WERI-Rb-1 (cell line): Measurements from ENCODE around the gene RFESD.

Experiments used
- DNase-seq: peaks from one replicate; pipeline ENCODE4 v3.0.0-alpha.2; 2020
- H3K27ac ChIP-seq: fragments of 250-450 bp; sonication (Bioruptor Pico); 2 replicates; pipeline ENCODE4 v1.5.1; 2020; ENCODE audit warnings: mild to moderate bottlenecking, moderate library complexity
- H3K27me3 ChIP-seq: fragments of 250-450 bp; sonication (Bioruptor Pico); 2 replicates; pipeline ENCODE4 v1.5.1; 2021; ENCODE audit warnings: mild to moderate bottlenecking, low read depth, moderate library complexity; ENCODE audit not compliant: insufficient read depth, severe bottlenecking
- H3K36me3 ChIP-seq: fragments of 250-450 bp; sonication (Bioruptor Pico); 2 replicates; pipeline ENCODE4 v1.5.1; 2020; ENCODE audit warnings: mild to moderate bottlenecking, moderate library complexity
- H3K4me3 ChIP-seq: 2 replicates; pipeline ENCODE4 v1.5.1; 2011; ENCODE audit warnings: low read depth, mild to moderate bottlenecking, control low read depth, low read length
- H3K9me3 ChIP-seq: fragments of 250-450 bp; sonication (Bioruptor Pico); 2 replicates; pipeline ENCODE4 v1.5.1; 2021; ENCODE audit warnings: mild to moderate bottlenecking, moderate library complexity; ENCODE audit not compliant: severe bottlenecking
- TF ChIP-seq, protein P1 (sequence below): IDR thresholded peaks from 2 replicates; pipeline ENCODE4 v1.5.1; 2011; ENCODE audit warnings: low read depth, mild to moderate bottlenecking, control low read depth, inconsistent platforms, low read length

The RFESD gene

DNA sequence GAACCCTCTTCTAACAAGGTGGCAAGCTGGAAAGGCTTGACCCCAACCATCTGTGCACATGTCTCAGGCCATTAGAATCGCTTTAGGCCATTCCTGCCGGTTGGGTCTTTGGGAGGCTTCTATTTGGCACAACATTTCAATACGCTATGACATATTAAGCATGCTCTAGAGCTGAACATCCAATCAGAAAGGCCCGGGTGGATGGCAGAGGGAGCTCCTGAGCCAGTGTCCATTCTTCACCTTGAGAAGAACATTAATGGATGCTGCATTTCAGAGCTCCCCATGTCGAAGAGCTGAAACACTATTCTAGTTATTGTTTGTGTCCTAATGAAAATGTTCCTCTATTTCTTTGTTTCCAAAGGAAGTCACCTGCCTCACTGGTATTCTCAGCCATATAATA lies 23.4 kb downstream of the RFESD start:
- no peak for DNase-seq
- H3K4me3 ChIP-seq = no peak overlapping the region
- TF ChIP-seq, protein P1, sequence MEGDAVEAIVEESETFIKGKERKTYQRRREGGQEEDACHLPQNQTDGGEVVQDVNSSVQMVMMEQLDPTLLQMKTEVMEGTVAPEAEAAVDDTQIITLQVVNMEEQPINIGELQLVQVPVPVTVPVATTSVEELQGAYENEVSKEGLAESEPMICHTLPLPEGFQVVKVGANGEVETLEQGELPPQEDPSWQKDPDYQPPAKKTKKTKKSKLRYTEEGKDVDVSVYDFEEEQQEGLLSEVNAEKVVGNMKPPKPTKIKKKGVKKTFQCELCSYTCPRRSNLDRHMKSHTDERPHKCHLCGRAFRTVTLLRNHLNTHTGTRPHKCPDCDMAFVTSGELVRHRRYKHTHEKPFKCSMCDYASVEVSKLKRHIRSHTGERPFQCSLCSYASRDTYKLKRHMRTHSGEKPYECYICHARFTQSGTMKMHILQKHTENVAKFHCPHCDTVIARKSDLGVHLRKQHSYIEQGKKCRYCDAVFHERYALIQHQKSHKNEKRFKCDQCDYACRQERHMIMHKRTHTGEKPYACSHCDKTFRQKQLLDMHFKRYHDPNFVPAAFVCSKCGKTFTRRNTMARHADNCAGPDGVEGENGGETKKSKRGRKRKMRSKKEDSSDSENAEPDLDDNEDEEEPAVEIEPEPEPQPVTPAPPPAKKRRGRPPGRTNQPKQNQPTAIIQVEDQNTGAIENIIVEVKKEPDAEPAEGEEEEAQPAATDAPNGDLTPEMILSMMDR = no peak
- H3K36me3 ChIP-seq = no peaks in the 10 kb centered on the region
- H3K27me3 ChIP-seq = no peaks in the 10 kb centered on the region
- no peaks in the 10 kb centered on the region for H3K9me3 ChIP-seq
- H3K27ac ChIP-seq = no peak overlapping the region

DNA sequence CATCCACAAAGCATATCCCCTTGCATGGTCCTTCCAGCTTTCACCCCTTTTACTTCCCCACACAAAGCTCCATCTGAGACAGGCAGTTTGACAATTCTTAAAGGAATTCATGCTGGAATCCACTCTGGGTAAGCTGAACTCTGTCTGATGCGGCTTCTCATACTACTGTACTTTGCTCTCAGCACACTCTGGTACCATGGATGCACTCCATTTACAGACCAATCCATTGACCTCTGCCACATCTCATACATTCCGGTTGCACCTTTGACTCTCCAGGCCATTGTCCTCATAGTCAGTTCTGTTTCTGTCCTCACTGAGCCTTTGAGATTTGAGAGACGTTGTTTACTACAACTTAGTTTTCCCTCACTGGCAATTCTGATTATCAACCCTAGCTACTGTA lies 24.0 kb downstream of the RFESD start:
- no peaks in the 10 kb centered on the region for H3K27me3 ChIP-seq
- DNase-seq = no peak
- TF ChIP-seq, protein P1 = no peak
- no peaks in the 10 kb centered on the region for H3K36me3 ChIP-seq
- no peak overlapping the region for H3K27ac ChIP-seq
- H3K4me3 ChIP-seq = no peak overlapping the region
- no peaks in the 10 kb centered on the region for H3K9me3 ChIP-seq

DNA sequence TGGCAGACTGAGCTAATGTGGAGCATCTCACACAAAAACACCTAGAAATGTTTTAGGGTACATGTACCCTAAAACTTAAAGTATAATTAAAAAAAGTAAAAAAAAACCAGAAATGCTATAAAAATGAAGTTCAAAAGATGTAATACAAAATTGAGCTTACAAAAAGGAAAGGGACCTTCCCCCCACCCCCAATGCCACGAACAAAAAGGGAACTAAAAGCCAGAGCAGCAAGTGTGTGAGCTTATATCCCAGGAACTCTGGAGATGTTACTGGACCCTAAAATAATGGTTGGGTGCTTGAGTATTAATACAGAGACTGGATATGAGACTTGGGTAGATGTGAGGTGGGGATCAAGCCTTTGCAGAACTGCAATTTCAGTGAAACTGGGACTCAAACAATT lies 25.2 kb downstream of the RFESD start:
- H3K9me3 ChIP-seq = no peaks in the 10 kb centered on the region
- TF ChIP-seq, protein P1 = no peak
- no peaks in the 10 kb centered on the region for H3K27me3 ChIP-seq
- H3K4me3 ChIP-seq = no peak overlapping the region
- DNase-seq = no peak
- H3K27ac ChIP-seq = no peak overlapping the region
- no peaks in the 10 kb centered on the region for H3K36me3 ChIP-seq

DNA sequence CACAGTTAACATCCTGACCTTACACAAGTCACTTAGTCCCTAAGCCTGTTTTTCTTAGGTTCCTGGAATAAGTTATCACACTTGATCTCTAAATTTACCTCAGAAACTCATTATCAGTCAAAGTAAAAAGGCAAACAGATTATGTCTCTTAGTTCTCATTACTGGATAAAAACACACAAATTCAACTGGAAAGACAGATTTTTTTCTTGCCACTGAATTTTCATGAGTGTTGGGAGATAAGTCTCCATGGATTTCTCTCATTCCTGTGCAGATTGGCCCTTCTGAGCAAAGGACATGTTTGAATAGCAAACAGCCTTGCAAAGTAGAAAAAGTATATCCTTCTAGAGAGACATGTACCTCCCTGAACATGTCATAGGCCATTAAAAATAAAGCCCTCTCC lies 26.1 kb downstream of the RFESD start:
- TF ChIP-seq, protein P1 = no peak
- Histone ChIP-seq H3K36me3 (no peaks in the 10 kb centered on the region), H3K27ac (no peak overlapping the region), H3K27me3 (no peaks in the 10 kb centered on the region), H3K9me3 (no peaks in the 10 kb centered on the region), H3K4me3 (no peak overlapping the region)
- no peak for DNase-seq

GRCh38 chr5:95673081-95673480 lies 26.5 kb downstream of the RFESD start:
- Histone ChIP-seq H3K9me3 (no peaks in the 10 kb centered on the region), H3K27ac (no peak overlapping the region), H3K4me3 (no peak overlapping the region), H3K36me3 (no peaks in the 10 kb centered on the region), H3K27me3 (no peaks in the 10 kb centered on the region)
- TF ChIP-seq, protein P1 = no peak
- DNase-seq = no peak

GRCh38 chr5:95682891-95683290 lies 36.3 kb downstream of the RFESD start, which contains the start of gene SPATA9:
Gene SPATA9 (minus strand): TSS chr5:95682991. CDS start chr5:95682854, 137 bp downstream.
- H3K27ac ChIP-seq = no peak within 1 kb of the TSS
- no peaks in the 10 kb centered on the region for H3K27me3 ChIP-seq
- TF ChIP-seq, protein P1 = no peak
- DNase-seq = no peak
- H3K36me3 ChIP-seq = no peaks in the 10 kb centered on the region
- H3K9me3 ChIP-seq = no peaks in the 10 kb centered on the region
- no peak within 1 kb of the TSS for H3K4me3 ChIP-seq
